ENCODE data around the gene GABRR1.
A peak's percentile ranks its signal among the peaks of the same experiment; 100 is the strongest.
"Not testable (repeated sequence)": the region's sequence is repeated elsewhere in the genome, so short reads cannot be mapped to it uniquely, and the experiment has no call there.

Gene GABRR1

DNA sequence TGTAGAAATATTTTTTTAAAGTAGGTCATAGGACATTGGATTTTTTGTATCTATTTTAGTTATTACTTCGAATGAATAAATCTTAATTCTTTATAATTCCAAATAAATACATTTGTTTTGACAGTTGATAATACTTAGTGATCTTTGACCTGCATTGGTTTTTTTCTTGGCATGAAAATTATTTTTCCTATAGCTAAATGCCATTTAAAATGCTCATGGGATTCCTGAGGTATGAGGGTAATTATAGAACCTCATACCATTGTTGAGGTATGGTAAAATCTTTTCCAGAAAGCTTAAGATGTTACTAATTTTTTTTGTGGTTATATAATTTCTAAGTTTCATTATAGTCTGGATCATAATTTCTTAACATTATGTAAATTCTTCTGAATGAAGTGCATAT is 63.0 kb downstream of the GABRR1 start:
- DNase-seq (ENCODE audit: low spot score) = no peak

DNA sequence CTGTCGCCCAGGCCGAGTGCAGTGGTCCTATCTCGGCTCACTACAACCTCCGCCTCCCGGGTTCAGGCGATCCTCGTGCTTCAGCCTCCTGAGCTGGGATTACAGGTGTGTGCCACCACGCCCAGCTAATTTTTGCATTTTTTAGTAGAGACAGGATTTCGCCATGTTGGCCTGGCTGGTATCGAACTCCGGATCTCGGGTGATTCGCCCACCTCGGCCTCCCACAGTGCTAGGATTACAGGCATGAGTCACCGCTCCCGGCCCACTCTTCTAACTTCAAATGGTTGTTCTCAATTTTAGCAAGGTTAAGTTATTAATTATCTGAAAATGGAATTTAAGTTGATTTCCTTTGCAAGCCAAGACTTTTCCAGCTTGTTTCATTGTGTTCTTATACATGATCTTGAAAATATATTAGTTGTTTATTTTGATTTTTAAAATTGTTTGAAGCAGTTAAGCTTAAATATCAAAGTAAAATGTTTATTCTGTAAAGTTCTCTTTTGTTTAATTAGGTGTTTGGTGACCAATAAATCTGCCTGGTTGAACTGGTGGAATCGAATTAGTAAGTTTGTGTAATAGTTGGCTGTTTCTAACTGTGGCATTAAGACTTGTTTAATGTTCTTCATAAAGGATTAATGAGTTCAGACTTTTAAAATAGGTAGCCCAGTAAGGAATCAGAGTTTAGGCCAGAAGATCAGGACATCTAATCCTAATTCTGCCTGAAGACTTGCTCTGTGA is 69.0 kb downstream of the GABRR1 start:
- no peak for DNase-seq (ENCODE audit: low spot score)

DNA sequence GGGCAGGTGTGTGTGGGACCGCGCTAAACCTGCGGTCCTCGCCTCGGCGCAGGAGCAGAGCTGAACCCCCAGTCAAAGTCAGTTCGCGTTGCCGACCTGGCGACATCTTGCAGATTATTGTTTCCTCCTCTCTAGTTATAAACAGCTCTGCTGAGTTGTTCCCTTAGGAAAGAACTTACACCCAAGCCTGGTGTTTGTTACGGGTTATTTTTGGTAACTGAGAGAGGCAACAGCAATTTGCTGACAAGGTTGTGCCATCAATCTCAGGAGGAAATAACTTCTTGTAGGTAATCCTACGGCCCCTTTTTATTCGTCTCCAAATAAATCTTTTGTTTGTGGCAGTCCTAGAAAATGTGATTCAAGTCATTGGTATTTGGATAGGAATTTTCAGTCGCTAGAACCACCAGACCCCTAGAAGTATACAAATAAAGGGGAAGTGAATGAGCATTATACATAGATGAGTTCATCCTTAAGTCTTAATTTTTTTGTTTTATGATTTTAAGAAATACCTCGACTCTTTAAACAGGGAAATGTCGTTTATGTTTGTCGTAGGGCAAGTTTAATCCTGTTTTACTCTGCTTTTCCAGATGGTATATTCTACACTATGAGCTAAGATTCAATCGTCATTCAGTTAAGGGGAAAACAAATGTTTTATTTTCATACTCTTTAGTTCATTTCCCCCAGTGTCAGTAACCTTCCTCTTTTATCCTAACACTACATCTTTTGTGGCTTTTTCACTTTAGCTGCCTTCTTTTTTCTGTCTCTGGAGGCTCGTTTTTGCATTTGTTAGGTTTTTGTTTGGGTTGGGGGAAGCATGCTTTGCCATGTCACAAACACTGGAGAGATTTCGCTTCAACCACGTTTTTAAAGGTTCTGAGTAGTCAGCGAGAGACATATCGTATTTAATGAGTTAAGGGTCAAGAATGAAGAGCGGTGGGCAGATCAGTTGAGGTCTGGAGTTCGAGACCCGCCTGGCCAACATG is 70.1 kb downstream of the GABRR1 start:
- peak; percentile 24 for DNase-seq (ENCODE audit: low spot score)

DNA sequence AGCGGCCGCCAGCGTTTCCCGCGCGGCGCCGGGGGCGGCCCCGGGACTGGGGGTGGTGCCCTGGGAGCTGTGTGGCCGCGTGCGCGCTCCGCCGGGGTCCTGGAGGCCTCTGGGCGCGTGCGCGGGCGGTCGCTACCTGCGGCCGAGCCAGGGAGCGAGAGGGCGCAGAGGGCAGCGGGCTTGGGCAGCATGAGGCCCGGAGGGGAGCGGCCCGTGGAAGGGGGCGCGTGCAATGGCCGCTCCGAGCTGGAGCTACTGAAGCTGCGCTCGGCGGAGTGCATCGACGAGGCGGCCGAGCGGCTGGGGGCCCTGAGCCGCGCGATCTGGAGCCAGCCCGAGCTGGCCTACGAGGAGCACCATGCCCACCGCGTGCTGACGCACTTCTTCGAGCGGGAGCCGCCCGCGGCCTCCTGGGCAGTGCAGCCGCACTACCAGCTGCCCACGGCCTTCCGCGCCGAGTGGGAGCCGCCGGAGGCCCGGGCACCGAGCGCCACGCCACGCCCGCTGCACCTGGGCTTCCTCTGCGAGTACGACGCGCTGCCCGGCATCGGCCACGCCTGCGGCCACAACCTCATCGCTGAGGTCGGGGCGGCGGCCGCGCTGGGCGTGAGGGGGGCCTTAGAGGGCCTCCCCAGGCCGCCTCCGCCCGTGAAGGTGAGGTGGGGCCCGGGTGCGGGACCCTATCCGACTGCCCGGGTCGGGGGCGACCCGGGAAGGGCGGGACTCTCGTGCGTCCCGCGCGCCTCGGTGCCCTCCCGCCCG is 71.0 kb downstream of the GABRR1 start, which contains the start of gene PM20D2:
TSS of gene PM20D2 (plus strand) at position 100 of the 762 bp plus-strand sequence. CDS start at position 190, 90 bp downstream.
- DNase-seq (ENCODE audit: low spot score) = peak; percentile 68

DNA sequence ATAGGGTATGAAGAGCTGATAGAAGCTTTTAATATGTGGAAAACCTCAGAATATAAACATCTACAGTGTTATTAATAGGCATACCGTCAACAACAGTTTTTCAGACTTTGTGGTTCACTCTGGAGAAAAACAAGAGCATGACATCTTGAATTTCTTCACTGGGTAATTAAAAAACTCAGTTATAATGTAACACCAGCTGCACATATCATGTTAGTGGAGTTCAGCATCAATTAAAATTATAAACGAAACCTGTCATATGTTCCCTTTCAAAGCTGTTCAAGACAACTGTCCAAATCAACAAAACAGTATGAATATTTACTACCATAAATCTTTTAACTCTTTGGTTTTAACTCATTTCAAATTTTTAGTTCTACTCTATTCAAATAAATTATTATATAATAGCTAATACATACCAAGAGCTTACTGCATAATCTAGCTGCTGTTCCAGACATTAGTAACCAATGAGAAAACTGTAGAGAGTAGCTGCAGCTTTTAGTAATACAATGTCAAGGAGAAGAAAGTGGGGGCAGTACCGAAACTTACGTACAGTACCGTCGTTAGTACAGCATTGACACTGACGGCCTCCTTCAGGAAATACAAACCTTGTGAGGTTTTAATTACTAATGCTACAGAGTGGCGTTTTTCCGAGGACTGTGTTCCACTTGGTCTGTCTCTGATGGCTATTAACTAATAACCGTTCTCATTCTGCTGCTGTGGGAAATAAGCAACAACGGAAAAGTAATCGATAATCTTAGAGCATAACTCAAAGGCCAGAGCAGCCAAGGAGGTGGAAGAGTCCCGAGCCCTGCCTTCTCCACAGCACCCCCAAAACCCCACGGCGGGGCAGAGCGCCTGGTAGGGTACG is 71.8 kb downstream of the GABRR1 start:
- DNase-seq (ENCODE audit: low spot score) = peak; percentile 71

DNA sequence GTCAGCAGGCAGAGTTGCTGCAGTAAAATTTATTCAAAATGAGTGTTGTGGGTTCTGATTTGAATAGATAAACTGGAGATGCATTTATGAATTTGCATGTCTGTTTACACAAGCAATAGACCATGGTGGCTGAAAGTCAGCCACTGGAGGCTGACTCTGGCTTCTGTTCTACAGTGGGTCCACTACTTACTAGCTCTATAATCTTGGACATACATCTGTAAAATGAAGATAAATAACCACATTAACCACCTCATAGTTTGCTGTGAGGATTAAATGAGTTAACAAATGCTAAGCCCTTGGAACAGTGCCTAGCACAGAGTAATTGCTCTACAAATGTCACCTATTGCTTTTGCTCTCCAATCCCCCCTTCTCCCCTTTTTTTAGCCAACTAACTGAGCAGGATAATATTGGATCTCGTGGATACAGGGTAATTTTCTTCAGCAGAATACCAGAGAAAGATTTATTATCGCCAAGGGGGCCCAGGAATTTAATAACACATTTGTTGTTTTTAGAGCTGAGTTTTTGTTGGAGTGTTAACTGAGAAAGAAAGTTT is 72.7 kb downstream of the GABRR1 start:
- DNase-seq (ENCODE audit: low spot score) = peak; percentile 69

DNA sequence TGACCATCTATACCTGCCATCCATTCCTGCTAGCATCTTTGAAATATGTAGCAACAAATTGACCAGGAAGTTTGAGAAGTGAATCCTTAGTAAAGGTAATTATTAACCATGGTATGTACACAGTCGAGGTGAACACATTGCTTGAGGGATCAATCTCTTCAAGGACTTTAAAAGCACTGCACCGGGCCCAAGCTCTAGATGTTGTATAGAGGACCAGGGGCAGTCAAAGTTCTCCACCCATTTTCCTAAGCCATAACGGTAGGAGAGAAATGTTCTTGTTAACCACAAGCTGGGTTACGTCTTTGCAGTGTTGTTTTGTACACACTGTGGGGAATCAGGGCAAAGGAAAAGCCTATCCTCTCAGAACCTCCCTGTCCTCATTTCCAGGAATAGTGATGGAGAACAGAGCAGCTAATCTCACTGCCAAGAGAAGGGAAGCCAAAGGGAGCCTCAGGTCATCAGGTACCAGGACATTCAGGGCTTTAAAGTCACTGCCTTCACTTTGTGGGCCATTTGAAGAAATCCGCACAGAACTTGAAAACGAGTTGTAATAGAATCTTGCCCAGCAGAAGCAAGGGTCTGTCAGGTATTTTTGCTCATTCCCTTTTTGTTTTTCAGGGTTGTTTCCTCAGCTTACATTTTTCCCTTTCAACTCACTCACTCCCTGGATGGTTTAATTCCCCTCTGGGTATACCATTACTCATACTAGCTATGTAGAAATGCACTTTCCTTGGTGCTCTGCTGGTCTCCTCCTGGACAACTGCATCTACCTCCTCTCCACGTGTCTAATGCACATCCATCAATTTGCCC is 76.6 kb downstream of the GABRR1 start:
- no peak for DNase-seq (ENCODE audit: low spot score)

DNA sequence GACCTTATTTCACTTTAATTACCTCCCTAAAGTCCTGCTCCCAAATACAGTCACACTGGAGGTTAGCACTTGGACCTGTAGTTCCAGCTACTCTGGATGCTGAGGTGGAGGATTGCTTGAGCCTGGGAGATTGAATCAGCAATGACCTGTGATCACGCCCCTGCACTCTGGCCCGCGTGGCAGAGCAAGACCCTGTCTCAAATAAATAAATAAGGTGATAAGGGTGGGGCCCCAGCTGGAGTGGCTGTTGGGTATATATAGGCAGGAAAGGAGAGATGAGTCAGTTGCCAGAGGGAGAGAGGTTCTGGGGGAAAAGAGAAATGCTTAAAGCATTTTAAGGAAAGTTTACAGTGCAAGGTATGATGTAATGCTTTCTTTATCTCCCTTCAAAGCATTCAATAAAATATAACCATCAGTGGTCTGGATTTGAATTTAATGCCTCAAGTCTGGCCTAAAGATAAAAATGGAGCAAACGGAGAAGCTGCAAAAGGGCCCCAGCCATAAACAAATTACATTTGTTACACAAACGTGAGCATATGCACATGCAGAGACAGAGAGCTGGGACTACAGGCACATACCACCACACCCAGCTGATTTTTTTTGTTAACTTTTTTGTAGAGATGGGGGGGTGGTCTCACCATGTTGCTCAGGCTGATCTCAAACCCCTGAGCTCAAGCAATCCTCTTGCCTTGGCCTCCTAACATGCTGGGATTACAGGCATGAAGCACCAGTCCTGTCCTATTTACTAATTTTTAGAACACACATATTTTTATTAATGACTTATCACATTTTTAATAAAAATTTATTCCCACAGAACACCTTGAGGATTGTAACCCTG is 77.4 kb downstream of the GABRR1 start:
- no peak for DNase-seq (ENCODE audit: low spot score)

DNA sequence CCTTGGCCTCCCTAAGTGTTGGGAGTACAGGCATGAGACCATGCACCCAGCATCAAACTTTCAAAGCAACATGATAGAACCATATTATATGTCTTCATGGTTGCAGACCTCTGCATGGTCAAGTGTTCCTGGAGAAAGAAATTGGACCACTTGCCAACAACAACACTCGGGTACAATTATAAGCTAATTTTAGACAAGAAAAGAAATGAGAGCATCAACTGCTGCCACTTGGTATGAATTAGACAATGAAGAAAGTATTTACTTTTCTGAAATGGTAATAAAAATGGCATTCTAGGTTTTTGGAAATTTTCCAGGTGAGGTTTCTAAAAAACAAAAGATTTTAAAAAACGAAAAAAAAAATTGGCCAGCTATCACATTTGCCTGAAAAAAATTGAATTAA is 79.0 kb downstream of the GABRR1 start:
- DNase-seq (ENCODE audit: low spot score) = no peak

DNA sequence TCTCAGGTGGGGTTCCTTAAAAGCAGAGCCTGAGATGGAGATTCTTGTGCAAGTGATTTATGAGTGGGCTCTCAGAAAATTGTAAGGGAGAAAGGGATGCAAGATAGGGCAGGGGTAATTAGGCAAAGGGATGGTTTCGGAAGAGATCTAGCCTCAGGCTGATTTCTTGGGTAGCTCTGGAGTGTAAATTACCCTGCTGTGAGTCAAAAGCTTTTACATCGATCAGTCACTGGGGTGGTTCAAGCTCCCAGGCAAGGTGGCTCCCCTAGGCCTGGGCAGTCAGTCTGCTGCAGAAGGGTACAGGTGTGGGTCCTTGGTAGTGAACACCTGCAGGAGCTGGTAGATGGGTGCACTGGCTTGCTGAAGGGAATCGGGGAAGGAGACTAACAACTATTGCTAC is 82.4 kb downstream of the GABRR1 start:
- DNase-seq (ENCODE audit: low spot score) = no peak

DNA sequence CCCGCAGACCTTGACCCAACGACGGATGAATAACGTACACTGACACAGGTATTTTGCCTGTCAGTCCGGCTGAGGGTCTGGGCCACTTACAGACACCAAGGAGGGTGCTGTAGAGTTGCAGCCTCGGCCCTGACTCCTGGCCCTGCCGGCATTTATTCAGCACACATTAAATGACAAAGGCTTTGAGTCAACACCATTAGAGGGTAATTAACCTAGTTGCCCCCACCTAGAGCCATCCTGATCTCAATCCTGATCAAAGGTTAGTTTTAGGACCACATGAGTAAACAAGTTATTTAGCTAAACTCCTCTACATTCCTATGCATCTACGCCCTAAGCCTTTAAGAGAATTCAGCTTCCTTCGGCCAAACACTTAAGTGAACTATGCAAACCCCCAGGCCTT is 83.2 kb downstream of the GABRR1 start:
- no peak for DNase-seq (ENCODE audit: low spot score)

DNA sequence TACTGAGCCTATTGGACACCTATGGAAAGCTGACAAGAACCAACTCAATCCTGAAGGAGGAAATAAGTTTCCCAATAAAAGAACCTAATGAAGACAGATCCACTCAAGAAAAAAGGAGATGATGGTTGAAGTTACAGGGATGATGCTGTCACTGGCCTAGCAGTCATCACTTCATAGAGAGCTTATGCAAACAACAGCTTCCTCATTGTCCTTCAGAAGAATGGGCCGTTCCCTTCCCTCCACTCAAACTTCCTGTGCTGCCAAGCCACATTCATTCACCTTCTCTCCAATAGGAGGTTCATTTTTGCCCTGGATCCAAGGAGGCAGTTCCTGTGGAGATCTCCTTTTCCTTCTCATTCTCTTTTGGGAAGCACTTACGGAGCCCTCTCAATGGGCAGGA is 85.1 kb downstream of the GABRR1 start:
- no peak for DNase-seq (ENCODE audit: low spot score)

DNA sequence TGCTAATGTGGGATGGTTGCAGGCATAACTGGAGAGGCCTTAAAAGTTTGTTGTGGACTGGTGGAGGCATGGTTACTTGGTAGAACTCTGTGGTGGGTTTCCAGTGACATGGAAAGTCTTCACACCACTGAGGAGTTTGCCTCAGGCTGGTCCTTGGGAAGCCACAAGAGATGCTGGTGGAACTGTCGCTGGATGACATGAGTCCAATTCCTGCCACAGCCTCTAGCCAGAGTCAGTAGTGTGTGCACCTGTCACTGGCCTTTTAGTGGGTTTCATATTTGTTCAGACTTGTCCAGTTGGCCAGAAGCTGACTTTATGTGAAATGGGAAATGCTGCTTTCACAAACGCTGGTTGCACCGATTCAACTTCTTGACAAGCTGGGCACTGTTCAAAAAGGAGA is 85.6 kb downstream of the GABRR1 start:
- no peak for DNase-seq (ENCODE audit: low spot score)

DNA sequence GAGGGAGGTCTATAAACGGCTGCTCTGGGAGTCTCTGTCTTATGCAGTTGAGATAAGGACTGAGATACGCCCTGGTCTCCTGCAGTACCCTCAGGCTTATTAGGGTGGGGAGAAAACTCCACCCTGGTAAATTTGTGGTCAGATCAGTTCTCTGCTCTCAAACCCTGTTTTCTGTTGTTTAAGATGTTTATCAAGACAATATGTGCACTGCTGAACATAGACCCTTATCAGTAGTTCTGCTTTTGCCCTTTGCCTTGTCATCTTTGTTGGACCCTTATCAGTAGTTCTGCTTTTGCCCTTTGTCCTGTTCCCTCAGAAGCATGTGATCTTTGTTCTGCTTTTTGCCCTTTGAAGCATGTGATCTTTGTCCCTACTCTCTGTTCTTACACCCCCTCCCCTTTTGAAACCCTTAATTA is 88.9 kb downstream of the GABRR1 start:
- not testable (repeated sequence) for DNase-seq (ENCODE audit: low spot score)
